Measurements from ENCODE around the gene CACNB4.

Gene CACNB4

GRCh38 chr2:151981886-151982285 is 117.0 kb downstream of the CACNB4 start:
- in situ Hi-C loops (cut with MboI; ENCODE audit: low sequenced_read_pairs): no loop called here

GRCh38 chr2:151979694-151980093 is 119.2 kb downstream of the CACNB4 start:
- in situ Hi-C loops (cut with MboI; ENCODE audit: low sequenced_read_pairs): no loop called here

- in situ Hi-C loops (cut with MboI; ENCODE audit: low sequenced_read_pairs): no loop called here
Observed at GRCh38 chr2:151978709-151979108, 120.1 kb downstream of the CACNB4 start.

DNA sequence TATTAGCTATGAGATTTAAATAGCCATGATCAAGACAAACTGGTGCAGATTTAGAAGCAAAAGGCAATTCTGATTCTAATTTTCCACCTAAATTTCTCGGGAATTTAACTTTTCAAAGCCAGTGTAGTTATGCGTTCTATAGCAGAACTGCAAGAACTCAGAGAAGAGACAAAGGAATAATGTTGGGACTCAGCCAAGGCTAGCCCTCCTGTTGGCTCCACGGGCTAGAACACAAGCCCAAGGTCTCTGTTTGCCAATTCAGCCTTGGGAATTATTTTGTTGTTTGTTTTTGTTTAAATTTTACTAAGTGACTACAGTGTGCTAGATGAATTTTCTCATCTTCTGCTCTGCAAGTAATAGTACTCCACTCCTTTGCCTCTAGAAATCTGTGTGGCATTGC is 121.2 kb downstream of the CACNB4 start:
- in situ Hi-C loops (cut with MboI; ENCODE audit: low sequenced_read_pairs): no loop called here

- in situ Hi-C loops (cut with MboI; ENCODE audit: low sequenced_read_pairs): no loop called here
Observed at GRCh38 chr2:151976945-151977353, 121.9 kb downstream of the CACNB4 start.

DNA sequence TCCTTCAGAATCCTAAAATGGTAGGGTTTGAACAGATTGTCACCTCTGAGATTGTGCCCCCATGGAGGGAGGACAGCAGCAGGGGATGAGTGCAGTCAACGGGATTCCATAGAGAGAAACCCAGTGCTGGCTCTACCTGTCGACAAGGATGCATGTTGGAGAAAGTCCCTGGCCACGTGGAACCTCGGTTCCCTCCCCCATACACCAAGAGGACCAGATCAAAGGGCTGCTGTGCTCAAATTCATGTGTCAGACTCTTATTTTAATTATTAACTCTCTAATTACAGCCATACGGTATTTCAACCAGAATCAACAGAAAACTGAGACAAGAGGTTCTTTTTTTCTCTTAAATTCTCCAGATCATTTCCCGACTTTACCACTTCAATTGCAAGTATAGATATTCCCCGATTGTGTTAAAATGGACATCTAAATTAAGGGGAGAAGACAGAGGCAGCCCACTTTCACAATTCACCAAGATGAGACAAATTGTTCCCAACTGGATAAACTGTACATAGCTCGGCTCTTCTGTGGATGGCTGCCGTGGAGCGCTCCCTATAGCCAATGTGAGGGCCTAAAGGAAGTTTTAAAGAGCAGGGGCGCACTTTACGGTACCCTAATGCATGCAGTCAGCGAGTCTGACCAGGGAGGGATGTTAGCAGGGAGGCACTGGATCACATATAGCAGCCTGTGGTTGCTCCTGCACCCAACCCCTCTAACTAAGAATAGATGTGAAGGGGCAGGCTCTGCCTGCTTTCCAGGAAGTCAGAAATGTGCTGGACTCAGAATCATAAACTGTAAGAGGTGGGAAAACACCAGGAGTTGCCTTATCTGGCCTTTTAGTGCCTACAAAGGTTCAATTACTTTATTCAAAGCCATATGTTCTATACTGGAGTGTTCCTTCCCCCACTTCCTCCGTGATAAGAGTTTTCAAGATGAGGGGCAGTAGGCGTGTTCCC is 123.1 kb downstream of the CACNB4 start:
- in situ Hi-C loops (cut with MboI; ENCODE audit: low sequenced_read_pairs): no loop called here

DNA sequence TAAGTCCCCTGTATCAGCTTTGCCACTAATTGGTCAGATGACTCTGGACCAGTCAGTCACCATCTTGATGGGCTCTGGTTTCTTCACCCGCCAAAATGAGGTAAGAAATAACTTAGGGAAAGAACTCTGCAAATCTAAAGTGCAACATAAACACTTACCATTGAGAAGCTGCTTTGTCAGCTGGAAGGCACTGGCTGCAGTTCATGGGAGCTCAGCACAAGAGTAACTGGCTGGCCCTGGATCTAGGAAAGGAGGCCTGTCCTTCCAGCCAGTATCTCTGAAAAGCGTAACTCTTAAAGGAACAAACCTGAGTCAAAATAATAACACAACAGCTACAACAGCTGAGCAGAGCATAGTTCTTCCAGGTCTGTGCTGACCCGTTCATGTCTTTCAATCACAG is 123.9 kb downstream of the CACNB4 start:
- in situ Hi-C loops (cut with MboI; ENCODE audit: low sequenced_read_pairs): no loop called here

GRCh38 chr2:151973901-151974199 is 125.0 kb downstream of the CACNB4 start:
- in situ Hi-C loops (cut with MboI; ENCODE audit: low sequenced_read_pairs): no loop called here

GRCh38 chr2:151973013-151973900 is 125.6 kb downstream of the CACNB4 start:
- in situ Hi-C loops (cut with MboI; ENCODE audit: low sequenced_read_pairs): no loop called here

- in situ Hi-C loops (cut with MboI; ENCODE audit: low sequenced_read_pairs): no loop called here
Observed at GRCh38 chr2:151972241-151973012, 126.4 kb downstream of the CACNB4 start.

DNA sequence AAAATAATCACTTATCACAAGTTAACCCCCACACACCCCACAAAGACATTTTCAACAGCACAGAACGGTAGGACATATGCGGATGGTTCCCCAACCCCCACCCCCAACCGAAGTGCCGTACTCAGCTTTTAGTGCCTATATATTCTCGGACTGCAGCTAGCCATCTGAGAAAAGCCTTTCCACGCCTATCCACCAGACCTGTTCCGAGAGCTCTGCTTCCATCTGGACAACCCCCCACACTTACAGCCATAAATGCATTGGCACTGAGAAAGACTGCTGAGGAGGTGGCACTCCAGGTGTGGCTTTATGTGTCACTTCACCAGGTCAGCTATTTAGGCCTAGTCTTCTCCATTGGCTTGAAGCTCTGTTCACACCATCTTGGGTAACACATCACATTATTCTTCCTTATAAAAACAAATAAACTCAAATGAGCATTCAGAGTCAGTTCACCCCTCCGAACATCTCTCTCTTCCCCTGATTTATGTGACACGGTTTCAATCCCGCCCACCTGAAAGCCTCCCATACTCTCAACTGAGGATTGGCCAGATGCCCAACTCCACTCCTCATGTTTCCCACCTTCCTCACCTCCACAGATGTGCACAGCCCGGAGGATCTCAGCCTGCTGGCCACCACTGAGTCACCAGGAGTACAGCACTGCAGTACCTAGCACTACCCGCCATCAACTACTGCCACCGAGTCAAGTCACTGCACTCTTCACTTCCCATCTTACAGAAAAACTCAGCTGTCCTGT is 127.4 kb downstream of the CACNB4 start:
- in situ Hi-C loops (cut with MboI; ENCODE audit: low sequenced_read_pairs): no loop called here

- in situ Hi-C loops (cut with MboI; ENCODE audit: low sequenced_read_pairs): no loop called here
Observed at GRCh38 chr2:151968770-151969470, 129.9 kb downstream of the CACNB4 start.

DNA sequence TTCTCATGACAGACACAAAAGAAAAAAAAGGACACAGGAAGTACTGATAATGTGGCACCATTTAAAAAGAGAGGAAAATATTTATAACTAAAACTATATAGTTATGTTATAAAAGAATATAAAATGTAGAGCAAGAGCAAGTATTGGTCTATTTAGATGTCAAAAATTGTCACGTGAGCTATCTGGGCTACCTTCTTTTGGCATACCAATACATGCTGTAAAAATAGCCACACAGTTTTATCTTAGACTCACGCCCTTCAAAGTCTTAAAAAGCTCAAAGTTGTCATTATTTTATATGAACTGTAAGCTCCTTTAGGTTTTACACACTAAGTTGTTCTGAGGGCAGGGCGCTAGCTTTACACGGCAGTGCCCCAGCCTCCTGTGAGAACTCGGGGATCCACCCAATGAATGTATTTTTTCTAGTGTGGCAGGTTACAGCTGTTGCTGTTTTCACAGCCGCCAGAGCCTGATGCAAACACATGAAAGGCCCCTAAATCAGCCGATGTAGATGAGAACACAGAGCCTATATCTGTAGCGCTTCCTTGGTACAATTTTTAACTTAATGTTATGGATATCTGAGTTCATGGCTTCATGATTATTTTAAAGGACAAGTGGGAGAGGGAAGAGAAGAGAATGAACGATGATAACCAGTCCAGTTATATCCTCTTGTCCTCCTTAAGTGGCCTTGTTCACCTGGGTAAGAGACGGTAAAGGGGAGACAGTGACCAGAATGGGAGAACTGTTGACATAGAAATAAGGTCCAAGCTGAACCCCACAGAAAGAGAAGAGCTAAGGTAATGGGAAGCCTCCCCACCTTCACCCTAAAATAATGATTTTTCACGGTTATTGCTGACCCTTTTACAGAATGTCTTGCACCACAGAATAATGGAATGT is 130.8 kb downstream of the CACNB4 start:
- in situ Hi-C loops (cut with MboI; ENCODE audit: low sequenced_read_pairs): no loop called here

DNA sequence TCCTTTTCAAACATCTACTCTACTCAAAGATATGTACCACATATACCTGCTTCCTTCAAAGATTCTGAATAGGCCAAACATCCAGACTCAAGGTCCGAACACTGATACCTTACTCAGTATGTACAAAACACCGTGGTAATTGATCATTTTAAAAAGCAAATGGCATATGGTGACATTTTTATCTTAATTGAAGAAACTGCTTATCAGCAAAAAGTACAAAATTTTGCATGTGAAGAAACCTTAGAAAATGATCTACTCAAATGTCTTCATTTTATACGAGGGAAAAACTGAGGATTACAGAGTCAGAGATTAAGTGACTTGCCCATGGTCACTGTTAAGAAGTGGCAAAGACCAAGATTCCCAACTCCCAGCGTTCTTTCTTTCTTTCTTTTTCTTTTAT is 133.0 kb downstream of the CACNB4 start:
- in situ Hi-C loops (cut with MboI; ENCODE audit: low sequenced_read_pairs): no loop called here

GRCh38 chr2:151961558-151961957 is 137.3 kb downstream of the CACNB4 start:
- in situ Hi-C loops (cut with MboI; ENCODE audit: low sequenced_read_pairs): no loop called here

- in situ Hi-C loops (cut with MboI; ENCODE audit: low sequenced_read_pairs): no loop called here
Observed at GRCh38 chr2:151959238-151959637, 139.6 kb downstream of the CACNB4 start.

DNA sequence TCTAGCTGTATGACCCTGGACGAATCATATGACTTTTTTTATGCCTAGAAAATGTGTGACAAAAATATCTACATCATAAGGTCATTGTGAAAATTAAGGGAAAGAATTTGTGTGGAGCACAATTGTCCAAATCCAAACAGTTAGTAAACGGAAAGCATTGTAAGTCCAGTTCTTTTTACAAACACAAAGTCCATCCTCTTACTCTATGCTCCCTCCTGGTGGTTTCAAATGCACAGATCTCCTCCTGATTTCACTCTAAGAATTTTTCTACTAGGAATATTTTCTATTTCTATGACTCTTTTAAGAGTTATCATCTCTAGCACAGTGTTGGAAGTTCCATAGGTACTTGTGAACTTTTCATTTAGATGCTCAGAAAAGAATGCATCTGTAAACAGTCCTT is 145.4 kb downstream of the CACNB4 start:
- in situ Hi-C loops (cut with MboI; ENCODE audit: low sequenced_read_pairs): no loop called here

DNA sequence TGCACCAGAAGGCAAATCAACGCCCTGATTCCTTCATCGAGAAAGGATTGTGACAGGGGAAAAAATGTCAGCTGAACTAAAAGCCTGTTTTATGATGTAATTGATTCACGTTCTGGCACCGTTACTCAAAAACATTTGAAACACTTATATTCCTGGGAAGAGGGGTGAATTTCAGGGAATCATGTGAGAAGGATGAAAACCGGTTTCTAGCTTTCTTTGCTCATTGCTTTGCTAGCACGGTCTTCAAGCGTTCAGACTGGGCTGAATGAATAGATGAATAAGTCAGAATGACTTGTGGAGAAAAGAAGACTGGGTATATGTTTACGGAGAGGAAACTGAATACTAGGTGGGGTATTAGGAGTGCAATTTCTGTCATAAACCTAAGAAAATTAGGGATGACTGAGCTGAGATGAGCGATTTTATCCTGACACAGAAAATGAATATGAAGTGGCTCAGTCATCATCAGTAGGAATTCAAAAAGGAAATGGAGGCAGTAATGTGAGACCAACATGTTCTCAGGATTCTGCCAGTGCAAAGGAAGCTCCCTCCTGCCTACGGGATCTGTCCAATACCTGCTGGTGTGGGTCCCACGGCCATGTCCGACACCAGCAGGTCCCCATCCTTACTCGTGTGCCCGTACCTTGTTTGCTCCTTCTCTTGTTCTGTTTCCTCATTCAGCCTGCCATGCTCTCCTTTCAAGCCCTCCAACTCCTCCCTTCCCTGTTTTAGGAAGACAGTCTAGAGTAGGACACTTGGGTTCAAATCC is 146.0 kb downstream of the CACNB4 start:
- in situ Hi-C loops (cut with MboI; ENCODE audit: low sequenced_read_pairs): no loop called here
